ENCODE measurements around the gene KRTAP9-1.

Gene KRTAP9-1

DNA sequence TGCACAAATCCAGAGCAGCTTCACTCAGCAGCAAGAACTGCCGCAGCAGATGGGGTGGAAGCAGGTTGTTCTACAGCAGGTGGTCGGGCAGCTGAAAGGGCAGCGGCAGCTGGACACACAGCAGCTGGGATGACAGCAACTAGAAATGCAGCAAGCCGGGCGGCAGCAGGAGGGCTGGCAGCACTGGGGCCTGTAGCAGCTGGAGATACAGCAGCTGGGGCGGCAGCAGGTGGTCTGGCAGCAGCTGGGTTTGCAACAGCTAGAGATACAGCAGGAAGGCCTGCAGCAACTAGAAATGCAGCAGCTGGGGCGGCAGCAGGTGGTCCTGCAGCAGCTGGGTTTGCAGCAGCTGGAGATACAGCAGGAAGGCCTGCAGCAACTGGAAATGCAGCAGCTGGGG is 22.1 kb upstream of the KRTAP9-1 start:
- Histone ChIP-seq H3K4me1 (ENCODE audit: insufficient read depth, low read length, poor library complexity, severe bottlenecking) (peaks cover 4% of the 10 kb centered on the region), H3F3A (ENCODE audit: low read depth) (no peaks in the 10 kb centered on the region), H4K20me1 (ENCODE audit: insufficient read depth, low read length, poor library complexity, severe bottlenecking) (no peaks in the 10 kb centered on the region), H2AFZ (ENCODE audit: low read length) (no peak overlapping the region), H3K27me3 (ENCODE audit: insufficient read depth, low read length, poor library complexity, severe bottlenecking) (no peaks in the 10 kb centered on the region), H3K9ac (ENCODE audit: low read depth, low read length, poor library complexity, severe bottlenecking) (no peak overlapping the region), H3K9me2 (replicated peaks; ENCODE audit: low read depth, low read length) (no peaks in the 10 kb centered on the region), H3K36me3 (ENCODE audit: insufficient read depth, low read length) (no peaks in the 10 kb centered on the region), H3K9me3 (ENCODE audit: insufficient read depth, low read depth, low read length) (no peaks in the 10 kb centered on the region), H3K4me3 (ENCODE audit: low read length, poor library complexity, severe bottlenecking) (no peak overlapping the region), H3K79me2 (ENCODE audit: insufficient read depth, low read length) (no peaks in the 10 kb centered on the region), H3K4me2 (ENCODE audit: low read depth, low read length, poor library complexity, severe bottlenecking) (no peak overlapping the region)
- TF ChIP-seq, protein P1, sequence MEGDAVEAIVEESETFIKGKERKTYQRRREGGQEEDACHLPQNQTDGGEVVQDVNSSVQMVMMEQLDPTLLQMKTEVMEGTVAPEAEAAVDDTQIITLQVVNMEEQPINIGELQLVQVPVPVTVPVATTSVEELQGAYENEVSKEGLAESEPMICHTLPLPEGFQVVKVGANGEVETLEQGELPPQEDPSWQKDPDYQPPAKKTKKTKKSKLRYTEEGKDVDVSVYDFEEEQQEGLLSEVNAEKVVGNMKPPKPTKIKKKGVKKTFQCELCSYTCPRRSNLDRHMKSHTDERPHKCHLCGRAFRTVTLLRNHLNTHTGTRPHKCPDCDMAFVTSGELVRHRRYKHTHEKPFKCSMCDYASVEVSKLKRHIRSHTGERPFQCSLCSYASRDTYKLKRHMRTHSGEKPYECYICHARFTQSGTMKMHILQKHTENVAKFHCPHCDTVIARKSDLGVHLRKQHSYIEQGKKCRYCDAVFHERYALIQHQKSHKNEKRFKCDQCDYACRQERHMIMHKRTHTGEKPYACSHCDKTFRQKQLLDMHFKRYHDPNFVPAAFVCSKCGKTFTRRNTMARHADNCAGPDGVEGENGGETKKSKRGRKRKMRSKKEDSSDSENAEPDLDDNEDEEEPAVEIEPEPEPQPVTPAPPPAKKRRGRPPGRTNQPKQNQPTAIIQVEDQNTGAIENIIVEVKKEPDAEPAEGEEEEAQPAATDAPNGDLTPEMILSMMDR (conservative IDR thresholded peaks at IDR 0.05; ENCODE audit: low read length), result no peak
- TF ChIP-seq EZH2phosphoT487 (IDR thresholded peaks at IDR 0.05; ENCODE audit: borderline replicate concordance), result no peak

DNA sequence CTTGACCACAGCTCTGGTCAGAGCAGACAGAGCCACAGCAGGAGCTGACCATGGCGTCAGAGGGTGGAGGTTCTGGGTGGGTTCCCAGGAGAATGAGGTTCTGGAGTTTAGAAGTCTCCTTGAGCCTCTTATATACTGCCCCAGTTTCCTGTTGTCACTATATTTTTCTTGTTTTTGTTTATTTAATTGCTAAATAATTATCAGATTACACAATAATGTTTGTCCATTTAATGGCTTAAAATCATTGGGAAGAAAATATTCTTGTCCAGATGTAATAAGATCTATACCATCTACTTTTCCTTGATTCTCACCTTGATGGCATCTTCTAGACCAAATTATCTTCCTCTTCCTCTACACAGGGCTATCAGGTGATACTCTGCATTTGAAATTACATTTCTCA is 21.6 kb upstream of the KRTAP9-1 start, which contains the start of gene KRTAP4-3:
Gene KRTAP4-3, minus strand, starts transcription at position 101 of the 400 bp plus-strand sequence. Its CDS starts 49 bp downstream, at position 52.
- Histone ChIP-seq H3K9me2 (replicated peaks; ENCODE audit: low read depth, low read length) (no peaks in the 10 kb centered on the region), H3K9ac (ENCODE audit: low read depth, low read length, poor library complexity, severe bottlenecking) (no peak within 1 kb of the TSS), H3K4me1 (ENCODE audit: insufficient read depth, low read length, poor library complexity, severe bottlenecking) (peaks cover 4% of the 10 kb centered on the region), H3K4me2 (ENCODE audit: low read depth, low read length, poor library complexity, severe bottlenecking) (no peak within 1 kb of the TSS), H2AFZ (ENCODE audit: low read length) (no peak within 1 kb of the TSS), H3F3A (ENCODE audit: low read depth) (no peaks in the 10 kb centered on the region), H3K36me3 (ENCODE audit: insufficient read depth, low read length) (no peaks in the 10 kb centered on the region), H3K9me3 (ENCODE audit: insufficient read depth, low read depth, low read length) (no peaks in the 10 kb centered on the region), H3K27me3 (ENCODE audit: insufficient read depth, low read length, poor library complexity, severe bottlenecking) (no peaks in the 10 kb centered on the region), H4K20me1 (ENCODE audit: insufficient read depth, low read length, poor library complexity, severe bottlenecking) (no peaks in the 10 kb centered on the region), H3K4me3 (ENCODE audit: low read length, poor library complexity, severe bottlenecking) (no peak within 1 kb of the TSS), H3K79me2 (ENCODE audit: insufficient read depth, low read length) (no peaks in the 10 kb centered on the region)
- TF ChIP-seq EZH2phosphoT487 (IDR thresholded peaks at IDR 0.05; ENCODE audit: borderline replicate concordance), result no peak
- TF ChIP-seq, protein P1 (conservative IDR thresholded peaks at IDR 0.05; ENCODE audit: low read length), result no peak

DNA sequence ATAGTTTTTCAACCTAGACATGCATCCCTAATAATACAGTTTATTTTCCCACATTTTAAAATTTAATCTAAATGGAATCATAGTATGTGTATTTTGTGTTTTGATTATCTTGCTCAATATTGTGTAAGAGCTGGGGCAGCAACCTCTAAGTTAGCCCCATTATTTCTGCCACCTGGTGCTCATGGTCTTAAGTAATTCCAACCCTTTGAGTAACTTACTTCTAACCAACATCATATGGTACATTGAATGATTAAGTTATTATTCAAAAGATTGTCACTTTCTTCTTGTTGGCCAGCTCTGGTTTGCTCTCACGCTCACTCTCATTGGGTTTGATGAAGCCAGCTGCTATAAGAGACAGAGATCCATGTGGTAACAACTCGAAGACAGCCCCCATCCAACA is 17.8 kb upstream of the KRTAP9-1 start:
- Histone ChIP-seq H3K9me2 (replicated peaks; ENCODE audit: low read depth, low read length) (no peaks in the 10 kb centered on the region), H3K79me2 (ENCODE audit: insufficient read depth, low read length) (no peaks in the 10 kb centered on the region), H3K9me3 (ENCODE audit: insufficient read depth, low read depth, low read length) (no peaks in the 10 kb centered on the region), H3K27me3 (ENCODE audit: insufficient read depth, low read length, poor library complexity, severe bottlenecking) (no peaks in the 10 kb centered on the region), H3F3A (ENCODE audit: low read depth) (no peaks in the 10 kb centered on the region), H3K4me1 (ENCODE audit: insufficient read depth, low read length, poor library complexity, severe bottlenecking) (no peaks in the 10 kb centered on the region), H3K4me2 (ENCODE audit: low read depth, low read length, poor library complexity, severe bottlenecking) (no peak overlapping the region), H3K4me3 (ENCODE audit: low read length, poor library complexity, severe bottlenecking) (no peak overlapping the region), H2AFZ (ENCODE audit: low read length) (no peak overlapping the region), H3K9ac (ENCODE audit: low read depth, low read length, poor library complexity, severe bottlenecking) (no peak overlapping the region), H3K36me3 (ENCODE audit: insufficient read depth, low read length) (no peaks in the 10 kb centered on the region), H4K20me1 (ENCODE audit: insufficient read depth, low read length, poor library complexity, severe bottlenecking) (no peaks in the 10 kb centered on the region)
- TF ChIP-seq, protein P1 (conservative IDR thresholded peaks at IDR 0.05; ENCODE audit: low read length), result no peak
- TF ChIP-seq EZH2phosphoT487 (IDR thresholded peaks at IDR 0.05; ENCODE audit: borderline replicate concordance), result no peak
